ENCODE measurements around the gene IRF4.

IRF4 gene

GRCh38 chr6:398065-398464, 6.5 kb downstream of the IRF4 start:
- no peak for DNase-seq (ENCODE audit: low read depth in 2 of 3, low spot score in 2 of 3)

- DNase-seq (ENCODE audit: low read depth in 2 of 3, low spot score in 2 of 3) = no peak
Measured at GRCh38 chr6:398558-399078, 7.1 kb downstream of the IRF4 start.

- DNase-seq (ENCODE audit: low read depth in 2 of 3, low spot score in 2 of 3) = no peak
Measured at GRCh38 chr6:399785-400534, 8.4 kb downstream of the IRF4 start.

- no peak for DNase-seq (ENCODE audit: low read depth in 2 of 3, low spot score in 2 of 3)
Measured at GRCh38 chr6:400815-401214, 9.3 kb downstream of the IRF4 start.

- no peak for DNase-seq (ENCODE audit: low read depth in 2 of 3, low spot score in 2 of 3)
Measured at GRCh38 chr6:401239-401993, 9.9 kb downstream of the IRF4 start.

- no peak for DNase-seq (ENCODE audit: low read depth in 2 of 3, low spot score in 2 of 3)
Measured at GRCh38 chr6:401994-402640, 10.6 kb downstream of the IRF4 start.

GRCh38 chr6:402901-403658, 11.5 kb downstream of the IRF4 start:
- DNase-seq (ENCODE audit: low read depth in 2 of 3, low spot score in 2 of 3) = peak in 1 of 3 experiments; percentile 43

- DNase-seq (ENCODE audit: low read depth in 2 of 3, low spot score in 2 of 3) = no peak
Measured at GRCh38 chr6:403659-404655, 12.4 kb downstream of the IRF4 start.

GRCh38 chr6:404685-405423, 13.3 kb downstream of the IRF4 start:
- DNase-seq (ENCODE audit: low read depth in 2 of 3, low spot score in 2 of 3) = no peak

- DNase-seq (ENCODE audit: low read depth in 2 of 3, low spot score in 2 of 3) = no peak
Measured at GRCh38 chr6:408148-408547, 16.6 kb downstream of the IRF4 start.

- DNase-seq (ENCODE audit: low read depth in 2 of 3, low spot score in 2 of 3) = no peak
Measured at GRCh38 chr6:408599-409102, 17.1 kb downstream of the IRF4 start.

GRCh38 chr6:409370-409972, 17.9 kb downstream of the IRF4 start:
- no peak for DNase-seq (ENCODE audit: low read depth in 2 of 3, low spot score in 2 of 3)

- DNase-seq (ENCODE audit: low read depth in 2 of 3, low spot score in 2 of 3) = no peak
Measured at GRCh38 chr6:410555-411395, 19.2 kb downstream of the IRF4 start.

GRCh38 chr6:411402-412145, 20.0 kb downstream of the IRF4 start:
- no peak for DNase-seq (ENCODE audit: low read depth in 2 of 3, low spot score in 2 of 3)

- no peak for DNase-seq (ENCODE audit: low read depth in 2 of 3, low spot score in 2 of 3)
Measured at GRCh38 chr6:412146-412886, 20.8 kb downstream of the IRF4 start.

GRCh38 chr6:414447-414846, 22.9 kb downstream of the IRF4 start:
- DNase-seq (ENCODE audit: low read depth in 2 of 3, low spot score in 2 of 3) = no peak
